DOHH2 (cell line): Measurements from ENCODE around the gene SLC35F2.

Experiments used
- H3F3A ChIP-seq: fragments of 200-600 bp; sonication (generic), shearing (Covaris generic); 2 replicates; pipeline ENCODE4 v1.6.0; 2016; ENCODE audit warnings: antibody characterized with exemption, mild to moderate bottlenecking; ENCODE audit not compliant: control insufficient read depth, insufficient read depth
- H3K27ac ChIP-seq: fragments of 200-600 bp; sonication (generic); 2 replicates; pipeline ENCODE4 v1.5.1; 2014; ENCODE audit warnings: low read depth, mild to moderate bottlenecking, low read length, moderate library complexity
- H3K27me3 ChIP-seq: fragments of 200-600 bp; sonication (generic); 2 replicates; pipeline ENCODE4 v1.6.1; 2014; ENCODE audit warnings: mild to moderate bottlenecking, low read length, mixed read lengths; ENCODE audit not compliant: control insufficient read depth
- H3K36me3 ChIP-seq: fragments of 200-600 bp; sonication (generic); 2 replicates; pipeline ENCODE4 v1.6.1; 2014; ENCODE audit warnings: mild to moderate bottlenecking, low read length, moderate library complexity, mixed read lengths; ENCODE audit not compliant: control insufficient read depth
- H3K4me1 ChIP-seq: fragments of 200-600 bp; sonication (generic); 2 replicates; pipeline ENCODE4 v1.6.1; 2014; ENCODE audit warnings: mild to moderate bottlenecking, low read length, mixed read lengths; ENCODE audit not compliant: control insufficient read depth
- H3K4me2 ChIP-seq: fragments of 200-600 bp; sonication (generic); 2 replicates; pipeline ENCODE4 v1.6.0; 2014; ENCODE audit warnings: mild to moderate bottlenecking, low read length, moderate library complexity
- H3K4me3 ChIP-seq: fragments of 200-600 bp; sonication (generic); 2 replicates; pipeline ENCODE4 v1.5.1; 2014; ENCODE audit warnings: mild to moderate bottlenecking, low read length, mixed read lengths
- H3K79me2 ChIP-seq: fragments of 200-600 bp; sonication (generic); 2 replicates; pipeline ENCODE4 v1.6.1; 2014; ENCODE audit warnings: mild to moderate bottlenecking, low read length, mixed read lengths; ENCODE audit not compliant: control insufficient read depth
- H3K9me2 ChIP-seq: fragments of 200-600 bp; sonication (generic); replicated peaks from 2 replicates; pipeline ENCODE4 v1.6.1; 2014; ENCODE audit warnings: mild to moderate bottlenecking, low read length, mixed read lengths; ENCODE audit not compliant: control insufficient read depth
- H3K9me3 ChIP-seq: fragments of 200-600 bp; sonication (generic); 2 replicates; pipeline ENCODE4 v1.6.1; 2014; ENCODE audit warnings: antibody characterized with exemption, low read length, mixed read lengths; ENCODE audit not compliant: control insufficient read depth, insufficient read depth
- H4K20me1 ChIP-seq: fragments of 200-600 bp; sonication (generic); 2 replicates; pipeline ENCODE4 v1.6.0; 2014; ENCODE audit warnings: low read depth, mild to moderate bottlenecking, antibody characterized with exemption, low read length, moderate library complexity; ENCODE audit not compliant: control insufficient read depth, insufficient read depth
- EZH2phosphoT487 ChIP-seq: fragments of 200-600 bp; sonication (generic); IDR thresholded peaks from 2 replicates; pipeline ENCODE4 v1.6.1; 2017; ENCODE audit warnings: borderline replicate concordance, mild to moderate bottlenecking, antibody characterized with exemption, low read length, moderate library complexity, mixed read lengths
- TF ChIP-seq, protein P1 (sequence below): fragments of 200-600 bp; sonication (generic); IDR thresholded peaks from one replicate; pipeline ENCODE4 v1.5.1; 2014; ENCODE audit warnings: antibody characterized with exemption, mild to moderate bottlenecking, low read depth, low read length; ENCODE audit not compliant: poor library complexity, severe bottlenecking

The SLC35F2 gene

DNA sequence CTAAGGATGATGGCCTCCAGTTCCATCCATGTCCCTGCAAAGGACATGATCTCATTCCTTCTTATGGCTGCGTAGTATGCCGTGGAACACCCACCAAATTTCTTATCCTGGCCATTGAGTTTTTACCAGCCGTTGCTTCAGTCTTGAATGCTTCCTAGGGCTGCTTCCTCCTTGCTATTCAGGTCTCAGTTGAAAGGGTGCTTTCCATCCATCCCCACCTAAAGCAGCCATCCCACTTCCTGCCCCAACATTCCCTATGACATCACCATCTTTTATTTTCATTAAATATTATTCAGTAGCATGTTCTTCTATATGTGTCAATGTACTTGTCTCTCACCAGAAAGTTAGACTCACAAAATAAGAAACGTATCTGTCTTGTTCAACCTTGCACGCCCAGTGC is 106.1 kb downstream of the SLC35F2 start:
- no peaks in the 10 kb centered on the region for H4K20me1 ChIP-seq
- no peaks in the 10 kb centered on the region for H3K36me3 ChIP-seq
- H3K9me2 ChIP-seq, result no peaks in the 10 kb centered on the region
- H3K4me1 ChIP-seq, result no peaks in the 10 kb centered on the region
- H3K4me2 ChIP-seq, result no peak overlapping the region
- TF ChIP-seq, protein P1, sequence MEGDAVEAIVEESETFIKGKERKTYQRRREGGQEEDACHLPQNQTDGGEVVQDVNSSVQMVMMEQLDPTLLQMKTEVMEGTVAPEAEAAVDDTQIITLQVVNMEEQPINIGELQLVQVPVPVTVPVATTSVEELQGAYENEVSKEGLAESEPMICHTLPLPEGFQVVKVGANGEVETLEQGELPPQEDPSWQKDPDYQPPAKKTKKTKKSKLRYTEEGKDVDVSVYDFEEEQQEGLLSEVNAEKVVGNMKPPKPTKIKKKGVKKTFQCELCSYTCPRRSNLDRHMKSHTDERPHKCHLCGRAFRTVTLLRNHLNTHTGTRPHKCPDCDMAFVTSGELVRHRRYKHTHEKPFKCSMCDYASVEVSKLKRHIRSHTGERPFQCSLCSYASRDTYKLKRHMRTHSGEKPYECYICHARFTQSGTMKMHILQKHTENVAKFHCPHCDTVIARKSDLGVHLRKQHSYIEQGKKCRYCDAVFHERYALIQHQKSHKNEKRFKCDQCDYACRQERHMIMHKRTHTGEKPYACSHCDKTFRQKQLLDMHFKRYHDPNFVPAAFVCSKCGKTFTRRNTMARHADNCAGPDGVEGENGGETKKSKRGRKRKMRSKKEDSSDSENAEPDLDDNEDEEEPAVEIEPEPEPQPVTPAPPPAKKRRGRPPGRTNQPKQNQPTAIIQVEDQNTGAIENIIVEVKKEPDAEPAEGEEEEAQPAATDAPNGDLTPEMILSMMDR, result no peak
- no peak for TF ChIP-seq EZH2phosphoT487
- no peaks in the 10 kb centered on the region for H3K9me3 ChIP-seq
- H3K4me3 ChIP-seq, result no peak overlapping the region
- no peak overlapping the region for H3K27ac ChIP-seq
- no peaks in the 10 kb centered on the region for H3K79me2 ChIP-seq
- peaks cover 9% of the 10 kb centered on the region; the same call in 1 of the 2 replicates for H3K27me3 ChIP-seq
- no peaks in the 10 kb centered on the region for H3F3A ChIP-seq

DNA sequence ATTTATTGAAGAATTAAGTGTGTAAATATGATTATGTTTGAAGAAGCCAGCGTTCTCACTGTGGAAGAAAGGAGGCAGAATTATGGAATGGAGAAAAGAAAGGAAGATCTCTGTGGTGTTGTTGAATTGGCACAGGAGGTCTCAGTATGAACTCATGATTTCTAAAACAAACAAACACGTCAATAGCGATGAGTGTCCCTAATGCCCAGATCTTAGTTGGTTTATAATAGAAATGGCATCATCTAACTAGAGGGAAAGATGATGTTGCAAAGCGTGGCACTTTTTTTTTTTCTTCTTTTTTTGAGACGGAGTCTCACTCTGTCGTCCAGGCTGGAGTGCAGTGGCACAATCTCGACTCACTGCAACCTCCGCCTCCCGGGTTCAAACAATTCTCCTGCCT is 107.5 kb downstream of the SLC35F2 start:
- H3K4me1 ChIP-seq, result no peaks in the 10 kb centered on the region
- H3F3A ChIP-seq, result no peaks in the 10 kb centered on the region
- H3K27ac ChIP-seq, result no peak overlapping the region
- H3K36me3 ChIP-seq, result no peaks in the 10 kb centered on the region
- no peaks in the 10 kb centered on the region for H4K20me1 ChIP-seq
- H3K79me2 ChIP-seq, result no peaks in the 10 kb centered on the region
- no peaks in the 10 kb centered on the region for H3K9me3 ChIP-seq
- no peak for TF ChIP-seq EZH2phosphoT487
- TF ChIP-seq, protein P1, result no peak
- no peaks in the 10 kb centered on the region for H3K9me2 ChIP-seq
- peaks cover 9% of the 10 kb centered on the region; the same call in 1 of the 2 replicates for H3K27me3 ChIP-seq
- H3K4me3 ChIP-seq, result no peak overlapping the region
- H3K4me2 ChIP-seq, result no peak overlapping the region

DNA sequence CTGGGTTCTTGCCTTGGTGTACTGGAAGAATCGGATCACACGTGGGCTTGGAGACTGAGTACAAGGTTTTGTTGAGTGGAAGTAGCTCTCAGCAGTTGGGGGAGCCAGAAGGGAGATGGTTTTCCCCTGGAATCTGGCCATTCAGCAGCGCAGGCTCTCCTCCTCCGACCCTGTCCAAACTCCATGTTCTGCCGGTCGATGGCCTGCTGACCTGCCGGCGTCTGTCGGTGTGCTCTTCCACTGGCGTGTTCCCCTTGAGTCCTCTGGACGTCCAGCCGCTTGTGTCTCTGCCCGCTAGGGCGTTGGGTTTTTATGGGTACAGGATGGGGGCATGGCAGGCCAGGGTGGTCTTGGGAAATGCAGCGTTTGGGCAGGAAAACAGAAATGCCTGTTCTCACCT is 108.3 kb downstream of the SLC35F2 start:
- H3K9me3 ChIP-seq, result no peaks in the 10 kb centered on the region
- H3K27me3 ChIP-seq, result peaks cover 9% of the 10 kb centered on the region; the same call in 1 of the 2 replicates
- no peaks in the 10 kb centered on the region for H4K20me1 ChIP-seq
- H3K27ac ChIP-seq, result no peak overlapping the region
- TF ChIP-seq, protein P1, result no peak
- no peak for TF ChIP-seq EZH2phosphoT487
- no peaks in the 10 kb centered on the region for H3F3A ChIP-seq
- no peaks in the 10 kb centered on the region for H3K9me2 ChIP-seq
- H3K4me2 ChIP-seq, result no peak overlapping the region
- no peaks in the 10 kb centered on the region for H3K36me3 ChIP-seq
- no peaks in the 10 kb centered on the region for H3K4me1 ChIP-seq
- H3K4me3 ChIP-seq, result no peak overlapping the region
- H3K79me2 ChIP-seq, result no peaks in the 10 kb centered on the region

DNA sequence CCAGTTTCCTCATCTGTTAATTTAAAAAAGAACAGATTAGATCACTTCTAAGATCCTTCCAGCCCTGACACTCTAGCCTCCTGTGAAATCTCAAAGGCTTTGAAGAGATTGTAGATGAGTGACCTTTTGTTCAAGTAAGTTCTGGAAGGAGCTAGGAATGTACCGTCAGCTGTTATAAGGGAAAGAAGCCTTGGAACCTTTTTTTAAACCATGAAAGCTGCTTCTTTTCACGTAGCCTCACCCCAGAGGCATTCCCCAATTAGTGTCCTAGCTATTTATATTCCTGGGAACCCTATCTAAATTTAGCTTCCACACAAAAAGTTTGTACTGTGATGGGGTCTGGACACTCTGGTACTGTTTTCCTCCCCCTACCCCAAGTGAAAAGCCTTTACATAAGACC is 111.0 kb downstream of the SLC35F2 start:
- Histone ChIP-seq H3K36me3 (no peaks in the 10 kb centered on the region), H3K79me2 (no peaks in the 10 kb centered on the region), H3K27me3 (peaks cover 9% of the 10 kb centered on the region; the same call in 1 of the 2 replicates), H3K27ac (no peak overlapping the region), H3K4me1 (no peaks in the 10 kb centered on the region), H4K20me1 (no peaks in the 10 kb centered on the region), H3K4me3 (no peak overlapping the region), H3K9me3 (no peaks in the 10 kb centered on the region), H3F3A (no peaks in the 10 kb centered on the region), H3K9me2 (no peaks in the 10 kb centered on the region), H3K4me2 (no peak overlapping the region)
- no peak for TF ChIP-seq EZH2phosphoT487
- TF ChIP-seq, protein P1, result no peak
